Endodermal cell (in vitro differentiated cells): Measurements from ENCODE around the gene GSTO2. TPM values are rescaled to one million over a fixed set of nuclear protein-coding genes. Genes with fewer than 3 reads are reported as not detected.

Experiments used
- DNase-seq: peaks from one replicate; pipeline ENCODE4 v3.0.0-alpha.2; 2017
- H3K27ac ChIP-seq: 2 replicates; pipeline ENCODE4 v1.5.1; 2013; ENCODE audit warnings: mild to moderate bottlenecking, low read depth, low read length, moderate library complexity
- H3K27me3 ChIP-seq: 2 replicates; pipeline ENCODE4 v1.6.1; 2013; ENCODE audit warnings: mild to moderate bottlenecking, low read length, moderate library complexity; ENCODE audit not compliant: insufficient read depth, control insufficient read depth, poor library complexity, severe bottlenecking
- H3K36me3 ChIP-seq: 2 replicates; pipeline ENCODE4 v1.7.0; 2013; ENCODE audit warnings: mild to moderate bottlenecking, low read length, moderate library complexity; ENCODE audit not compliant: control insufficient read depth, insufficient read depth
- H3K4me1 ChIP-seq: one replicate; pipeline ENCODE4 v1.7.0; 2013; ENCODE audit warnings: low read length; ENCODE audit not compliant: control insufficient read depth, insufficient read depth
- H3K4me3 ChIP-seq: 2 replicates; pipeline ENCODE4 v1.5.1; 2013; ENCODE audit warnings: mild to moderate bottlenecking, low read length, moderate library complexity
- H3K9ac ChIP-seq: 2 replicates; pipeline ENCODE4 v1.6.1; 2013; ENCODE audit warnings: mild to moderate bottlenecking, low read length, moderate library complexity; ENCODE audit not compliant: poor library complexity, severe bottlenecking; ENCODE audit errors: extremely low read depth
- H3K9me3 ChIP-seq: 2 replicates; pipeline ENCODE4 v1.6.1; 2013; ENCODE audit warnings: mild to moderate bottlenecking, low read length, moderate library complexity; ENCODE audit not compliant: control insufficient read depth
- H3K27ac Mint-ChIP-seq: 2 replicates; pipeline ENCODE4 v1.8.0; 2020; ENCODE audit warnings: mixed read lengths
- H3K27me3 Mint-ChIP-seq: 2 replicates; pipeline ENCODE4 v1.8.0; 2021; ENCODE audit warnings: mild to moderate bottlenecking, mixed read lengths; ENCODE audit not compliant: insufficient read depth
- H3K36me3 Mint-ChIP-seq: 2 replicates; pipeline ENCODE4 v1.8.0; 2020; ENCODE audit warnings: low read depth, mixed read lengths
- H3K4me1 Mint-ChIP-seq: 2 replicates; pipeline ENCODE4 v1.8.0; 2020; ENCODE audit warnings: mixed read lengths
- H3K4me3 Mint-ChIP-seq: 2 replicates; pipeline ENCODE4 v1.8.0; 2020; ENCODE audit warnings: mild to moderate bottlenecking, moderate library complexity, mixed read lengths
- H3K9me3 Mint-ChIP-seq: 2 replicates; pipeline ENCODE4 v1.8.0; 2020; ENCODE audit warnings: mild to moderate bottlenecking, mixed read lengths
- WGBS, 2 experiments: methylation state at CpG; one replicate each; pipeline versions ENCODE4 v1.1.5 to v1.1.7; 2013; ENCODE audit warnings: missing lambda C conversion rate in 2 of 2, mixed read lengths in 1 of 2; ENCODE audit not compliant: insufficient coverage in 1 of 2, insufficient read length in 1 of 2; 5-methylcytosine and 5-hydroxymethylcytosine counted together
- total RNA-seq, 2 donors: library from RNA; stranded (reverse); fragmentation: NEBNext Ultra II Directional in 1 of 2; extraction: Animal tissue kit (Norgen Biotek cat#: 25700) in 1 of 2; gene quantifications; 2 replicates in 1 of 2; 3 replicates in 1 of 2; pipeline ENCODE4 v1.2.1, GENCODE V29; 2021
- TF ChIP-seq, protein P1 (sequence below): fragments of 200-600 bp; sonication (generic); conservative IDR thresholded peaks from 2 replicates; pipeline ENCODE4 v1.5.0; 2021; ENCODE audit warnings: antibody characterized with exemption, mild to moderate bottlenecking

The GSTO2 gene
- total RNA-seq, 2 donors from 2014 or later: 17.8 to 18.8 TPM

DNA sequence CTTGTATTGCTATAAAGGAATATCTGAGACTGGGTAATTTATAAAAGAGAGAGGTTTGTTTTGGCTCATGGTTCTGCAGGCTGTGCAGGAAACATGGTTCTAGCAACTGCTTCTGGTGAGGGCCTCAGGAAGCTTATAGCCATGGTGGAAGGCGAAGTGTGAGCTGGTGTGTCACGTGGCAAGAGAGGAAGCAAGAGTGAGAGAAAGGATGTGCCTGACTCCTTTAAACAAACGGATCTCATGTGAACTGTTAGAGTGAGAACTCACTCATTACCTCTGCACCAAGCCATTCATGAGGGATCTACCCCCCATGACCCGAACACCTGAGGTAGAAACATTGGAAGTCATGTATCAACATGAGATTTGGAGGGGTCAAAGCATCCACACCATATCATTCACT is 77.0 kb downstream of the GSTO2 start:
- H3K4me1 ChIP-seq: no peaks in the 10 kb centered on the region
- TF ChIP-seq, protein P1, sequence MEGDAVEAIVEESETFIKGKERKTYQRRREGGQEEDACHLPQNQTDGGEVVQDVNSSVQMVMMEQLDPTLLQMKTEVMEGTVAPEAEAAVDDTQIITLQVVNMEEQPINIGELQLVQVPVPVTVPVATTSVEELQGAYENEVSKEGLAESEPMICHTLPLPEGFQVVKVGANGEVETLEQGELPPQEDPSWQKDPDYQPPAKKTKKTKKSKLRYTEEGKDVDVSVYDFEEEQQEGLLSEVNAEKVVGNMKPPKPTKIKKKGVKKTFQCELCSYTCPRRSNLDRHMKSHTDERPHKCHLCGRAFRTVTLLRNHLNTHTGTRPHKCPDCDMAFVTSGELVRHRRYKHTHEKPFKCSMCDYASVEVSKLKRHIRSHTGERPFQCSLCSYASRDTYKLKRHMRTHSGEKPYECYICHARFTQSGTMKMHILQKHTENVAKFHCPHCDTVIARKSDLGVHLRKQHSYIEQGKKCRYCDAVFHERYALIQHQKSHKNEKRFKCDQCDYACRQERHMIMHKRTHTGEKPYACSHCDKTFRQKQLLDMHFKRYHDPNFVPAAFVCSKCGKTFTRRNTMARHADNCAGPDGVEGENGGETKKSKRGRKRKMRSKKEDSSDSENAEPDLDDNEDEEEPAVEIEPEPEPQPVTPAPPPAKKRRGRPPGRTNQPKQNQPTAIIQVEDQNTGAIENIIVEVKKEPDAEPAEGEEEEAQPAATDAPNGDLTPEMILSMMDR: no peak
- H3K4me3 ChIP-seq: no peak overlapping the region
- peaks cover 5% of the 10 kb centered on the region for H3K4me1 Mint-ChIP-seq
- no peak overlapping the region for H3K27ac ChIP-seq
- H3K36me3 ChIP-seq: no peaks in the 10 kb centered on the region
- H3K27me3 ChIP-seq: no peaks in the 10 kb centered on the region
- 79 to 90% methylated on average over 4 of the region's 4 CpGs for WGBS, 2 experiments
- no peaks in the 10 kb centered on the region for H3K9me3 Mint-ChIP-seq
- no peak overlapping the region for H3K9ac ChIP-seq
- H3K9me3 ChIP-seq: no peaks in the 10 kb centered on the region
- H3K27me3 Mint-ChIP-seq: no peaks in the 10 kb centered on the region
- H3K27ac Mint-ChIP-seq: no peak overlapping the region
- H3K36me3 Mint-ChIP-seq: no peaks in the 10 kb centered on the region
- DNase-seq: no peak
- no peak overlapping the region for H3K4me3 Mint-ChIP-seq

DNA sequence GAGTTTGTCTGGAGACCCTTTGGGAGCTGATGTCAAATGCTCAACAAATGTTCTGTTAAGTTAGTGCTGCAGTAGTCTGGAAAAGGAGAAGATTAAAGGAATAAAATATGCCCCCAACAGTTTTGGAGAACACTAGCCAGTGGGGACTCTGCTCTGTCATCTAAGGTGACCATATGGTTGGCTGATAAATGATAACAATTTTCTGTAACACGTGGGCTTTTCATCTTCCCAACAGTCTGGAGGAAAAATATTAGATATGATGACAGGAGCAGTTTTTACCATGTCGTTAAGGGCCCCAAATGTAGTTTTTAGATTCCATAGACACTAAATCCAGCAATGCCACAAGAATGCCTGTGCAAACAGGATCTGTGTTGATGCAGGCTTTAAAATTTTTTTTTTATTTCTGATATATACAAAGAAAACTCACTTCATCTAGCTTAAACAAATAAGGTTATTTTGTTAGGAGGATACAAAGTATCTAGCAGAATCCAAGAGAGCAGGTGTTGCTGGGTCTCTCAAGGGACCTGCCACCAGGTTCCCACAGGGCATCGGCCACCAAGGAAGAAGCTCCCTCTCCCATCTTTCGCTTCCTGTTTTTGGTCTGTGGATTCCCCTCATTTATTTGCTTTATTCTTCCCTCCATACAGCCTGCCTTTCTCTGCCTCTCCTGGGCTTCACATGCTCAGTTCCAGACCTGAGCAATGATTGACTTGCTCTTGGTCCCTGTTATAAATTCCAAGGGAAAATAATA is 78.5 kb downstream of the GSTO2 start:
- TF ChIP-seq, protein P1: no peak
- H3K27me3 Mint-ChIP-seq: peaks cover 5% of the 10 kb centered on the region
- no peaks in the 10 kb centered on the region for H3K36me3 Mint-ChIP-seq
- DNase-seq: no peak
- Histone ChIP-seq H3K27me3 (no peaks in the 10 kb centered on the region), H3K36me3 (no peaks in the 10 kb centered on the region), H3K4me3 (no peak overlapping the region), H3K4me1 (no peaks in the 10 kb centered on the region), H3K9me3 (no peaks in the 10 kb centered on the region), H3K9ac (no peak overlapping the region), H3K27ac (no peak overlapping the region)
- H3K4me1 Mint-ChIP-seq: peaks cover 5% of the 10 kb centered on the region
- H3K27ac Mint-ChIP-seq: no peak overlapping the region
- H3K9me3 Mint-ChIP-seq: no peaks in the 10 kb centered on the region
- WGBS, 2 experiments: 86 to 96% methylated on average over 3 to 4 of the region's 4 CpGs
- no peak overlapping the region for H3K4me3 Mint-ChIP-seq

DNA sequence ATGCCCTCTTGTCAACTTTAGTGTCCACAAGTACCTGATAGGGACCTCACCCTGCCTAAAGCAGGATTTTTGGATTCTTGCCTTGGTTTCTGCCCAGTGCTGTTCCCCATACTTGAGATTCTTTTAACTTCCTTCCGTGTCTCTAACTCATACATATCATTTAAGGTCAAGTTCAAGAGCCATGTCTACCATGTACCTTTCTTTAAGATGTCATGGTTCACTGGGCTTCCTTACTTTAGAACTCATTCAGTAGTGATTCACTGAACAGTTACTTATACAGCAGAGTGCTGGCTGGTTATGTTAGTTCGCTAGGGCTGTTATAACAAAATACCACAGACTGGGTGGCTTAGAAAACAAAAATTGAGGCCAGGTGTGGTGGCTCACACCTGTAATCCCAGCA is 79.6 kb downstream of the GSTO2 start:
- Histone ChIP-seq H3K27me3 (no peaks in the 10 kb centered on the region), H3K9me3 (no peaks in the 10 kb centered on the region), H3K9ac (no peak overlapping the region), H3K4me1 (no peaks in the 10 kb centered on the region), H3K4me3 (no peak overlapping the region), H3K36me3 (no peaks in the 10 kb centered on the region), H3K27ac (no peak overlapping the region)
- Mint-ChIP-seq H3K4me3 (no peak overlapping the region), H3K36me3 (no peaks in the 10 kb centered on the region), H3K9me3 (no peaks in the 10 kb centered on the region), H3K27ac (no peak overlapping the region), H3K27me3 (peaks cover 9% of the 10 kb centered on the region), H3K4me1 (peaks cover 1% of the 10 kb centered on the region)
- 94 to 95% methylated on average over 2 of the region's 2 CpGs for WGBS, 2 experiments
- TF ChIP-seq, protein P1: no peak
- DNase-seq: no peak
